Parathyroid adenoma (tissue), 2 donors: Measurements from ENCODE around the gene PRDM13.

Source experiments
- H2AFZ ChIP-seq: fragments of 300-600 bp; sonication (generic); one replicate; pipeline ENCODE4 v1.7.0; 2017; ENCODE audit warnings: antibody characterized with exemption, mild to moderate bottlenecking
- H3K27ac ChIP-seq: fragments of 300-600 bp; sonication (generic); one replicate; pipeline ENCODE4 v1.7.0; 2017
- H3K27me3 ChIP-seq: fragments of 300-600 bp; sonication (generic); one replicate; pipeline ENCODE4 v1.7.0; 2017; ENCODE audit warnings: low read length; ENCODE audit not compliant: control insufficient read depth, insufficient read depth
- H3K36me3 ChIP-seq: fragments of 300-600 bp; sonication (generic); one replicate; pipeline ENCODE4 v1.7.0; 2017; ENCODE audit warnings: low read length; ENCODE audit not compliant: control insufficient read depth, insufficient read depth
- H3K4me1 ChIP-seq: fragments of 300-600 bp; sonication (generic); one replicate; pipeline ENCODE4 v1.7.0; 2017; ENCODE audit warnings: control low read depth
- H3K4me2 ChIP-seq: fragments of 300-600 bp; sonication (generic); one replicate; pipeline ENCODE4 v1.7.0; 2017; ENCODE audit warnings: low read length
- H3K4me3 ChIP-seq: fragments of 300-600 bp; sonication (generic); one replicate; pipeline ENCODE4 v1.7.0; 2017; ENCODE audit warnings: low read depth, low read length
- H3K79me2 ChIP-seq: fragments of 300-600 bp; sonication (generic); one replicate; pipeline ENCODE4 v1.7.0; 2017; ENCODE audit warnings: control low read depth
- H3K9ac ChIP-seq: fragments of 300-600 bp; sonication (generic); one replicate; pipeline ENCODE4 v1.7.0; 2017; ENCODE audit warnings: mild to moderate bottlenecking
- H3K9me3 ChIP-seq: fragments of 300-600 bp; sonication (generic); one replicate; pipeline ENCODE4 v1.7.0; 2017; ENCODE audit warnings: low read length; ENCODE audit not compliant: control insufficient read depth
- CTCF ChIP-seq: fragments of 300-600 bp; sonication (generic); IDR thresholded peaks from one replicate; pipeline ENCODE4 v1.7.0; 2017; ENCODE audit warnings: antibody characterized with exemption, mild to moderate bottlenecking
- donor health status: primary hyperparathyroidism.

Gene PRDM13

GRCh38 chr6:99587792-99588191, 18.8 kb upstream of the PRDM13 start:
- Histone ChIP-seq H3K27me3 (peaks cover 11% of the 10 kb centered on the region), H3K9ac (no peak overlapping the region), H3K4me3 (no peak overlapping the region), H3K4me1 (peaks cover 4% of the 10 kb centered on the region), H3K36me3 (no peaks in the 10 kb centered on the region), H3K4me2 (no peak overlapping the region), H3K9me3 (no peaks in the 10 kb centered on the region), H2AFZ (no peak overlapping the region), H3K79me2 (no peaks in the 10 kb centered on the region), H3K27ac (no peak overlapping the region)
- no peak for TF ChIP-seq CTCF

GRCh38 chr6:99588618-99589289, 17.9 kb upstream of the PRDM13 start:
- peaks cover 4% of the 10 kb centered on the region for H3K4me1 ChIP-seq
- H3K36me3 ChIP-seq, result no peaks in the 10 kb centered on the region
- no peaks in the 10 kb centered on the region for H3K79me2 ChIP-seq
- peak overlapping the region; percentile 45 for H3K4me3 ChIP-seq
- no peaks in the 10 kb centered on the region for H3K9me3 ChIP-seq
- no peak overlapping the region for H3K27ac ChIP-seq
- TF ChIP-seq CTCF, result peak; percentile 55
- no peak overlapping the region for H3K9ac ChIP-seq
- H3K27me3 ChIP-seq, result peaks cover 11% of the 10 kb centered on the region
- peak overlapping the region; percentile 91 for H2AFZ ChIP-seq
- peak overlapping the region; percentile 84 for H3K4me2 ChIP-seq

- H3K36me3 ChIP-seq, result no peaks in the 10 kb centered on the region
- H3K4me2 ChIP-seq, result peak overlapping the region; percentile 84
- peak overlapping the region; percentile 91 for H2AFZ ChIP-seq
- H3K9ac ChIP-seq, result no peak overlapping the region
- peak overlapping the region; percentile 45 for H3K4me3 ChIP-seq
- TF ChIP-seq CTCF, result no peak
- peaks cover 11% of the 10 kb centered on the region for H3K27me3 ChIP-seq
- H3K79me2 ChIP-seq, result no peaks in the 10 kb centered on the region
- no peaks in the 10 kb centered on the region for H3K9me3 ChIP-seq
- H3K4me1 ChIP-seq, result peaks cover 4% of the 10 kb centered on the region
- H3K27ac ChIP-seq, result no peak overlapping the region
Measured at GRCh38 chr6:99589290-99589672, 17.4 kb upstream of the PRDM13 start.

- TF ChIP-seq CTCF, result no peak
- Histone ChIP-seq H2AFZ (no peak overlapping the region), H3K4me1 (peaks cover 4% of the 10 kb centered on the region), H3K9me3 (no peaks in the 10 kb centered on the region), H3K27me3 (peaks cover 11% of the 10 kb centered on the region), H3K79me2 (no peaks in the 10 kb centered on the region), H3K4me2 (no peak overlapping the region), H3K27ac (no peak overlapping the region), H3K9ac (no peak overlapping the region), H3K36me3 (no peaks in the 10 kb centered on the region), H3K4me3 (no peak overlapping the region)
Measured at GRCh38 chr6:99589907-99590493, 16.6 kb upstream of the PRDM13 start.
